Ectodermal cell (in vitro differentiated cells): ENCODE measurements around the gene EFHC1.
"Not testable (repeated sequence)": the region's sequence is repeated elsewhere in the genome, so short reads cannot be mapped to it uniquely, and the experiment has no call there.

Experiments
- H3K27ac ChIP-seq: 2 replicates; pipeline ENCODE4 v1.7.0; 2013; ENCODE audit warnings: mild to moderate bottlenecking, low read depth, low read length; ENCODE audit not compliant: insufficient read depth, poor library complexity, severe bottlenecking
- H3K27me3 ChIP-seq: 2 replicates; pipeline ENCODE4 v1.7.0; 2013; ENCODE audit warnings: mild to moderate bottlenecking, low read length; ENCODE audit not compliant: insufficient read depth, control insufficient read depth, poor library complexity, severe bottlenecking
- H3K36me3 ChIP-seq: one replicate; pipeline ENCODE4 v1.7.0; 2013; ENCODE audit warnings: low read length; ENCODE audit not compliant: control insufficient read depth, insufficient read depth
- H3K4me1 ChIP-seq: one replicate; pipeline ENCODE4 v1.7.0; 2013; ENCODE audit warnings: low read length; ENCODE audit not compliant: control insufficient read depth, insufficient read depth
- H3K4me3 ChIP-seq: 2 replicates; pipeline ENCODE4 v1.7.0; 2013; ENCODE audit warnings: low read depth, low read length, control low read depth; ENCODE audit not compliant: insufficient read depth
- H3K9me3 ChIP-seq: 2 replicates; pipeline ENCODE4 v1.7.0; 2013; ENCODE audit warnings: mild to moderate bottlenecking, low read length, moderate library complexity; ENCODE audit not compliant: control insufficient read depth
- WGBS, 2 experiments: methylation state at CpG; one replicate each; pipeline ENCODE4 v1.1.7; 2013; ENCODE audit warnings: missing lambda C conversion rate in 2 of 2; 5-methylcytosine and 5-hydroxymethylcytosine counted together

EFHC1 gene

GRCh38 chr6:52384145-52384766 lies 35.9 kb upstream of the EFHC1 start:
- 90 to 91% methylated on average over 2 of the region's 2 CpGs for WGBS, 2 experiments
- no peaks in the 10 kb centered on the region for H3K27me3 ChIP-seq
- no peaks in the 10 kb centered on the region for H3K9me3 ChIP-seq
- H3K4me1 ChIP-seq, result no peaks in the 10 kb centered on the region
- H3K36me3 ChIP-seq, result no peaks in the 10 kb centered on the region
- no peak overlapping the region for H3K4me3 ChIP-seq
- H3K27ac ChIP-seq, result no peak overlapping the region

DNA sequence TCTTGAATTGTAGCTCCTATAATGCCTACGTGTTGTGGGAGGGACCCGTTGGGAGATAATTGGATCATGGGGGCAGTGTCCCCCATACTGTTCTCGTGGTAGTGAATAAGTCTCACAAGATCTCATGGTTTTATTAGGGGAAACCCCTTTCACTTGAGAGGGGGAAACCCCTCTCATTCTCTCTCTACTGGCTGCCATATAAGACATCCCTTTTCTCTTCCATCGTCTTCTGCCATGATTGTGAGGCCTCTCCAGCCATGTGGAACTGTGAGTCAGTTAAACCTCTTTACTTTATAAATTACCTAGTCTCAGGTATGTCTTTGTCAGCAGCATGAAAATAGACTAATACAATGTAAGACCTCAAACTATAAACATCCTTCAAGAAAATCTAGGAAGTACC lies 35.1 kb upstream of the EFHC1 start:
- Histone ChIP-seq H3K27ac (no peak overlapping the region), H3K27me3 (no peaks in the 10 kb centered on the region), H3K36me3 (no peaks in the 10 kb centered on the region), H3K4me1 (no peaks in the 10 kb centered on the region), H3K9me3 (no peaks in the 10 kb centered on the region), H3K4me3 (no peak overlapping the region)
- WGBS, 2 experiments, result 89 to 94% methylated on average over 4 of the region's 4 CpGs

GRCh38 chr6:52388119-52388518 lies 32.0 kb upstream of the EFHC1 start:
- not testable (repeated sequence) for H3K36me3 ChIP-seq, H3K4me1 ChIP-seq, H3K4me3 ChIP-seq, H3K27ac ChIP-seq, H3K9me3 ChIP-seq, H3K27me3 ChIP-seq
- WGBS, 2 experiments, result 86 to 89% methylated on average over 4 of the region's 4 CpGs

DNA sequence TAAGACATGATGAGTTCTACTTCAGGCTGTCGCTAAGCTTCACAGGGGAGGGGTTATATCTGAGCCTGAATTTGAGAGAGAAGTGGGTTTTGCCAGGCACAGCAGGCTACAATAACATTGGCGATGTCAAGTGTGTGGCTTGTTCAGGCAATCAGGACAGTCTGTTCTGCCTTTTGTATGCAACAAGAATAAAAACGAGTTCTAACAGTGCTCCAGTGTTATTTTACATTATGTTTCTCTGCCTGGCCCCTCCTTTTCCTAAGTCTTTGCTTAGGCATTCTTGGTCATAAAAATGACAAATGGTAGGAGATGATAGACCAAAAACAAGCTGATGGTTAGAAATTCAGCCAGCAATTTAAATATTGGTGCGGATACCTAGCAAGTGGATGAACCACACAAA lies 31.4 kb upstream of the EFHC1 start:
- Histone ChIP-seq H3K4me1 (no peaks in the 10 kb centered on the region), H3K4me3 (no peak overlapping the region), H3K27me3 (no peaks in the 10 kb centered on the region), H3K36me3 (no peaks in the 10 kb centered on the region), H3K9me3 (no peaks in the 10 kb centered on the region), H3K27ac (no peak overlapping the region)
- 93 to 94% methylated on average over 4 of the region's 4 CpGs for WGBS, 2 experiments

- no peak overlapping the region for H3K4me3 ChIP-seq
- no peak overlapping the region for H3K27ac ChIP-seq
- H3K36me3 ChIP-seq, result no peaks in the 10 kb centered on the region
- H3K4me1 ChIP-seq, result no peaks in the 10 kb centered on the region
- H3K9me3 ChIP-seq, result no peaks in the 10 kb centered on the region
- H3K27me3 ChIP-seq, result no peaks in the 10 kb centered on the region
- WGBS, 2 experiments, result 98 to 100% methylated on average over 1 of the region's 1 CpG
Measured at GRCh38 chr6:52389264-52389625, 30.9 kb upstream of the EFHC1 start.

DNA sequence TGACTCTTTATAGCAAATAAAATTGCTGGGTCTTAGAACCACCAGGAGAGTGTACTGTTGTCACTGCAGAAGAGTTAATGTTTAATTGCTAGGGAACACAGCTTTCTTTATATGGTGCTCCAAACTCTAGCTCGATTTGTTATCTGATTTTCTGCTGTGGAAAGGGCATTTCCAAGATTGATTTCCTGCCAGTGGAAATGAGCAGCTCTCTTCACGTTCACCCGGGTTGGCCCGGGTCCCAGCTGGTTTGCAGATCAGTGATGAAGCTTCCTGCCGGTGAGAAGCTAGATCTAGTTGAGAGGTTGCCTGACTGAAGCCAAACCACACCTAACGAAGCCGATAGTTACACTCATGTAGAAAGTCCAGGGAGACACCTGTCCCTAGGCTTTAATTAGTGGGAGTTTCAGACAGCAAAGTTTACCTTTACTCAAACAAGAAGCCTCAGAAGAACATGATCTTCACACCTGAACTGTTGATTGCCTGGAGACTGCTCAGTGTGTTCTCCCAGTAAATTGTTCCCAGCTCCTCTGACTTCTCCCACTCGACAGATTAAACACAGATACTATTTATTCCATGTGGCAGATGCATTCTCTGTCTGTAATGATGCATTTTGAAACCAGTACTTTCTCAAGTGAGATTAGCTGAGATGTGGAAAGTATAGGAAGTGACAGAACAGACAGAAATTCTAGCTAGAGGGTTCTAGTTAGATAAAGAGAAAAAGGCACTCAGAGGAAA lies 30.3 kb upstream of the EFHC1 start:
- H3K27me3 ChIP-seq, result no peaks in the 10 kb centered on the region
- H3K27ac ChIP-seq, result no peak overlapping the region
- H3K36me3 ChIP-seq, result no peaks in the 10 kb centered on the region
- no peak overlapping the region for H3K4me3 ChIP-seq
- 88 to 92% methylated on average over 8 of the region's 8 CpGs for WGBS, 2 experiments
- no peaks in the 10 kb centered on the region for H3K9me3 ChIP-seq
- H3K4me1 ChIP-seq, result no peaks in the 10 kb centered on the region

DNA sequence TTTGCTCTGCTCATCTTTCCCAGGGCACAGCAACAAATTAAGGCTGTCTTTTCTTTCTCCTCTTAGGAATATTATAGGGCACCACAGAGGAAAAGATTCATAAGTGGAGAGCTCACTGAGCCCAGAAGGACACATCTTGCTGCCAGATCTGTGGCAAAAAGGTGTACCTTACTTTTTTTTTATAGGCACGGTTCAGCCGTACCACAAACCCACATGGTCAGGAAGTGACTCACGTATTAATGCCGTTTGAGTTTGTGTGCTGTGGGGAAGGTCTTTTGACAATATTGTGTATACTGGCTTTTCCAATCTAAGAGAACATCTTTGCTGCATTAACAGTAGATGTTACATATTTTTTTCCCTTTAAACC lies 29.8 kb upstream of the EFHC1 start:
- H3K27ac ChIP-seq, result no peak overlapping the region
- H3K4me1 ChIP-seq, result no peaks in the 10 kb centered on the region
- no peaks in the 10 kb centered on the region for H3K36me3 ChIP-seq
- H3K9me3 ChIP-seq, result no peaks in the 10 kb centered on the region
- no peaks in the 10 kb centered on the region for H3K27me3 ChIP-seq
- H3K4me3 ChIP-seq, result no peak overlapping the region
- WGBS, 2 experiments, result 91% methylated on average over 4 of the region's 4 CpGs

GRCh38 chr6:52391599-52391998 lies 28.5 kb upstream of the EFHC1 start:
- Histone ChIP-seq H3K27ac (no peak overlapping the region), H3K9me3 (no peaks in the 10 kb centered on the region), H3K27me3 (no peaks in the 10 kb centered on the region), H3K36me3 (no peaks in the 10 kb centered on the region), H3K4me3 (no peak overlapping the region), H3K4me1 (no peaks in the 10 kb centered on the region)
- WGBS, 2 experiments, result 90 to 91% methylated on average over 1 of the region's 1 CpG

GRCh38 chr6:52392944-52393343 lies 27.2 kb upstream of the EFHC1 start:
- Histone ChIP-seq H3K27ac (no peak overlapping the region), H3K9me3 (no peaks in the 10 kb centered on the region), H3K4me1 (no peaks in the 10 kb centered on the region), H3K4me3 (no peak overlapping the region), H3K27me3 (no peaks in the 10 kb centered on the region), H3K36me3 (no peaks in the 10 kb centered on the region)
- 84 to 92% methylated on average over 1 of the region's 1 CpG for WGBS, 2 experiments

GRCh38 chr6:52393780-52394179 lies 26.4 kb upstream of the EFHC1 start:
- 94% methylated on average over 1 of the region's 1 CpG for WGBS, 2 experiments
- no peaks in the 10 kb centered on the region for H3K36me3 ChIP-seq
- no peaks in the 10 kb centered on the region for H3K9me3 ChIP-seq
- H3K4me1 ChIP-seq, result no peaks in the 10 kb centered on the region
- no peak overlapping the region for H3K27ac ChIP-seq
- no peak overlapping the region for H3K4me3 ChIP-seq
- H3K27me3 ChIP-seq, result no peaks in the 10 kb centered on the region
